H1 (cell line): ENCODE results near the gene COL16A1. TPM values are rescaled to one million over a fixed set of nuclear protein-coding genes. Genes with fewer than 3 reads are reported as not detected.

Experiments
- CHD7 ChIP-seq: fragments of 300-600 bp; sonication (generic); IDR thresholded peaks from 2 replicates; pipeline ENCODE4 v1.7.1; 2012; ENCODE audit warnings: low read length, moderate library complexity, mild to moderate bottlenecking, inconsistent platforms; ENCODE audit not compliant: insufficient replicate concordance
- polyA plus RNA-seq, 7 experiments: library from polyadenylated mRNA; depleted of rRNA in 3 of 7; stranded (reverse) in 5 of 7; unstranded in 2 of 7; fragments of >200 nt in 5 of 7; fragments of 200-250 nt in 2 of 7; gene quantifications; 1 replicate in 5 of 7; 2 replicates in 1 of 7; 4 replicates in 1 of 7; pipeline versions ENCODE4 v1.2.1 to v1.2.3, GENCODE V29; 2011 to 2013; ENCODE audit warnings: missing spikeins in 2 of 7, mixed read lengths in 2 of 7
- total RNA-seq: library from RNA; stranded (reverse); fragmentation: NEBNext Ultra II Directional; extraction: Animal tissue kit (Norgen Biotek cat#: 25700); gene quantifications from 2 replicates; pipeline ENCODE4 v1.2.1, GENCODE V29; 2021

The COL16A1 gene
- total and polyA plus RNA-seq, 2 of the 8 experiments (the other 6 are each of a cell fraction or from before 2014, with no cell fraction given), result 2.0 to 10.5 TPM

GRCh38 chr1:31625561-31626222 is 78.1 kb downstream of the COL16A1 start (continued):
- TF ChIP-seq CHD7, result no peak
